HUDEP-2 (cell line): ENCODE data around the gene HTR2C.
"Not testable (repeated sequence)": the region's sequence is repeated elsewhere in the genome, so short reads cannot be mapped to it uniquely, and the experiment has no call there.

Experiments used
- DNase-seq, 76 experiments: peaks; one replicate each; lab custom pipeline; 2025; ENCODE audit not compliant: unreplicated experiment in 76 of 76; lab: John Stamatoyannopoulos, UW

The HTR2C gene

DNA sequence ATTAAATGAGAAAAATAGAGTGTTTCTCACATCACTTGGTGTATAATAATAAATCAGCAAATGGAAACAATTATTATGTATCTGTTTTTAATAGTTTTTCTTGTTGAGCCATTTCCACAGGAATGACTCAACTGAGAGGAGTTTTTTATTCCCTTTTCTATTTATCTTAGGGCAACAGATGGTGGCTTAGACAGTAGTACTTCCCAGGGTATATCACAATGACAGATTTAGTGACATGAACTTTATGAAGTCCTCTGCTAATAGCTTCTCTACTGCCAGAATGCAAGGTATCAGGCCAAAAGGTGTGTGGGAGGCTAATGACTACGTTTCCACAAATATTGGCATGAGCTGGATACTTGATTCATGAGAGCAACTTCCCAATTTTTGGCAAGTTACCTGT is 126.7 kb downstream of the HTR2C start:
- no peak for DNase-seq

DNA sequence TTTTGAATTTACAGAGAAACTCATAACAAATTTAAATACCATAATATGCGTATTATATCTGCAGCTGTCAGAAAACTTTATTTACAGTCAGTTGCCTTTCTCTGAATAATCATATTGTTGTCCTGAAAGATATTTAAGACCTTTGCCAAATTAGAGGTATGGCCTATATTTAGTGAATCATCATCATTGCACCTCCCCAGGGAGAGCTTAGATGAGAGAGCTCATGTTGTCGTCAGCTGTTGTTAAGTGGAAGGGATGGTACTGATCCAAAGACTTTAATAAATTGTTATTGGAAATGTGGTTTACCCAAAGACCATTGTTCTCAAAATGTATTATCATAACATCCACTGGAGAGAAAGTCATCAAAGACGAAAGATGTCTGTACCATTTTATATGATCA is 128.6 kb downstream of the HTR2C start:
- DNase-seq = no peak

DNA sequence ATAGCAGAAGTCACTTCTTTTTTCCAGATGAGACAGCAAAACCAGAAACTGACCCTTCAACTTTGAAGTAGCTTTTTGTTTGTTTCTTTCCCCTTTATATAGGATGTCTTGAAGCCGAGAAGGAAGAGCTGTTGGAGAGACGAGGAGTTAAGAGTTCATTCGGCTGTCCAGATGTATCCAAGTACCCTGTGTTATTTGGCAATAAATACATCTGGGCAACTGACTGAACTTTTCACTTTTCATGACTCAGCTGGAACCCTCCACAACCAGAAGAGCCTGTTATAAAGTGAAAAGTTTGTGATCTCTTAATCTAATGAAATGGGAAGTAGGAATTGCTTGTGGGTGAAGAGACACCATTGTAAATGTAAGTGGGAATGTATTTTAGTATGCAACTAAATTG is 131.2 kb downstream of the HTR2C start:
- DNase-seq = no peak

DNA sequence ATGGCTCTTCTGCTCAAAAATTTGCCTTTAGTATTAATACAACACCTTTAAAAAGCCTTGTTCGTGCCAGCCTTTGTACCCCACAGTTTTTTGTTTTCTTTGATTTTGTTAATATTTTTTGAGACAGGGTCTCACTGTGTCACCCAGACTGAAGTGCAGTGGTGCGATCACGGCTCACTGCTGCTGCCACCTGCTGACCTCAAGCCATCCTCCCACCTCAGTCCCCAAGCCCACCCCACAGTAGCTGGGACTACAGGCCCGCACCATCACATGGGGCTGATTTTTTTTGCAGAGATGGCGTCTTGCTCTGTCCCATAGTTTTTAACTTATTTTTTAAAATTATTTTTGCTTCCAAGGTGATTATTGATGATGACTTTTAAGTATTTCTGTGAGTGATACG is 134.0 kb downstream of the HTR2C start:
- DNase-seq = no peak

DNA sequence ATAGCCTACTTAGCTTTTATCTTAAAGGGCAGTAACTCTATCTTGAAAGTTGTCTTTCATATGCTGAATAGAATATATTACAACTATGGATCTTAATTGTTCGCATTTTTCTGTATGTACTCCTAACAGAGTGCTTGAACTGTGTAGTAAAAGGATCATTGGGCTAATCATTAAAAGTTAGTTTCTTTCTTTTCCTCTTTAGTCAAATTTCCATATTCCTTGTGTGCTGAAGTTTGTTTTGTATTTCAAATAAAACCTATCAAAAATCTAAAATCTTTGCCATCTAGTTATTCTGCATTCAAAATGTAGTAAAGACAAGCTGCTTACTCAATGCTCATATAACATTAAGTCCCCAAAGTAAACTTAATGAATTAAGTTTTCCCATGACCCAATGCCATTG is 182.7 kb downstream of the HTR2C start:
- no peak for DNase-seq

DNA sequence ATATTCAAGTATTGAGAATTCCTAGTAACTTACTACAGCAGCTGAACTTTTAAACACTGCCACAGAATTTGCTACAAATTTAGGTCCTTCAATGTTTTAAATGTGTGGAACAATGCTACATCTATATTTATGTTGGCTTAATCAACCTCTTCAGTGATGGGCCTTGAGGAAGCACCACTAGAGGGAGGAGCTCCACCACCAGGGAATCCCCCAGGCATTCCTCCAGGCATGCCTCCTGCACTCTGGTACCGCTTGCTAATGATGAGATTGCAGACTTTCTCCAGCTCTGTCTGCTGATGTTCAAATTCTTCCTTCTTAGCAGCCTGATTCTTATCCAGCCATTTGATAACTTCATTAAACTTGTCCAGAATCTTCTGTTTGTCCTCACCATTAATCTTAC is 190.8 kb downstream of the HTR2C start:
- no peak for DNase-seq

DNA sequence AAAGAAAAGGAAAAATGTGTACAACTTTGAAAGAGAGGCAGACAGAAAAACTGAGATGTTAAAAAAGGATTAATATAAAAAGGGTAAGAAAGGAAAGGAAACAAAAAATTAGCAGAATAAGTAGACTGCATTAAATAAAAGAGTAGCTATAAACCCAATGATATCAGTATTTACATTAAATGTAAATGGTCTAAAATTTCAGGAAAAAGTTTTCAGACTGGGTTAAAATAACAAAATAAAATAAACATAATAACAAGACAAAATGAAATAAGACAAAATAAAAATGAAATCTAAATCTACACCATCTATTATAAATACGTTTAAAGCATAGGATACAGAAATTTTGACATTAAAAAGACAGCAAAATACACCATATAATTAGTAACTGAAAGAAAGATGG is 199.0 kb downstream of the HTR2C start:
- DNase-seq = no peak

DNA sequence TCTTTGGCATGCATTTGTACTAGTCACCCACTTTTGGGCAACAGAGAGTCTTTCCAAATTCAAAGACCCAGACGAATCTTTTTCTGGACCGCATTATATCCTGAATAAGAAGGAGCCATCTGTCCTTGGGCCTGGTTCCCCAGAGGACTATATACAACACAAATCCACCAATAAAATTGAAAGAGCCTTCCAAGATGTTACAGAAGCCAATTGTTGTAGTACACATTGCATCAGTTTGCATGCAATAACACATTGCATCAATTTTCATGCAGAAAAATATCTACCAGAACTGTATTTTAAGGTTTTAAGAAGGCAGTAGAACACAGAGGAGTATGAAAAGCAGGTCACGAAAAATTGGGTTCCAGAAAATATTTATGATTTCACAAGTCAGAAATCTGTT is 203.2 kb downstream of the HTR2C start:
- no peak for DNase-seq

DNA sequence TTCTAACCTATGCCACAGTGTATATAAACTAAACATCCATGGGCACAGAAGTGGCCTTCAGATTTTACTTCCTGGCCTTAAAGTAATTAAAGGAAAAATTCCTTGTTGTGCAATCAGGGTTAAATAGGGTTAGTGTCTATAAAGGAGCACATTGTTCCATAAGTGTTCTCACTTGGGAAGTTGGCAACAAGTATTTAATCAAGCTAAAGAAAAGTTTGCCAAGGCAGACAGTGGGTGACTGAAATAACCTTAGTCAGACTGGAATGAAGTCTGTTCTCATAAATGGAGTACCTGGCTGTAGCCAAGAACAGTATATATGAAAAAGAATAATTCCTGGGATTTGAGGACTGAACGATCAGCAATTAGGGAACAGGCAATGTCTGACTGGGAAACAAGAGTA is 213.6 kb downstream of the HTR2C start:
- DNase-seq = no peak

DNA sequence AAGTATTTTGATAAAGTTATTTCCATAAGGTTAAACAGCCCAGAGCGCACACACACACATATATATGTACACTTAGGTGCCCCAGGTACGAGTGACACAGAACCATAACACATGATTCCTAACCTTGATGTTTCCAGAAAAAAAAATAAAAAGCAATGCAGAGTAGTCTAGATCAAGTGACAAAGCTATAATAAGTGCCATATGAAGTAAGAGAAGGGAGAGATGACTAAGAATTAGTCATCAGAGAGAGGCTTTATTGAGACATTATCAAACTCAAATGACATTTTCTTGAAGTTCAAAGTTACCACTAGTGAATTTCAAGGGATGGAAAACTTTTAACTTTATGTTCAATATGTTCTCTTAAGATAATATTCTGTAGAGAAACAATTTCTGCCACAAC is 215.0 kb downstream of the HTR2C start:
- no peak for DNase-seq

DNA sequence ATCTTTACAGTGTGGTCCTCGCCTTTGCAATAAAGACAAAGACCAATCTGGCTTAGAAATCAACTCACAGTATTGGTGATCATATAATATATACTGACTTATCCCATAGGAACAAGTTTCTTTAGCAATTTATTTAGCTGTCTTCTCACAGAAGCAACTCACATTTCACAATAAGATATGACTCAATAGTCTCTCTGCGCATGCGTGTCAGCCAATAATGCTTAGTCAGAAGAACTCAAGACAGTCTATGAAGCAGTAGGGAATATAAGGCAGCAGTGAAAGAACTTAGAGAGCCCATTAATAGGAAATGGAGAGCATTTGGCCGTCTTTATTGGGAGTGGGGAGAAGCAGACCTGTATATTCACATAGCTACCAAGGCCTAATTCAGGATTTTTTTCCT is 216.8 kb downstream of the HTR2C start:
- no peak for DNase-seq

DNA sequence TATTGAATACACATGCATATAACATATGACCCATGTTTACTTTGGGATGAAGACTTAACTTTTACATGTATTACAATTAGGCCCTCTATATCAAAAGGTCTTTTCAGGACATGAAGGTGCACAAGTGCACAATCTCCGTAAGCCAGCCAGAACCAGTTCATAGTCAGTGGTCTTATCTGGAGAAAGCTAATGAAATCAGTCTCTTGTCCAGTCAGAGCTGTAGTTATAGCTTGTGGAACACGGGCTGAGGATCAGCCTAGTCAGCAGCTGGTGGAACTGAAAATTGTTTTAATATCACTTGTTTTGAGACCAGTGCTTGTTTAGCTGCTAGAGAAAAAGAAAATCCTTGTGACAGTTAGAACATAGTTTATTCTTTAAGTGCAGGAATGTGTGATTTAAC is 235.6 kb downstream of the HTR2C start:
- no peak for DNase-seq

DNA sequence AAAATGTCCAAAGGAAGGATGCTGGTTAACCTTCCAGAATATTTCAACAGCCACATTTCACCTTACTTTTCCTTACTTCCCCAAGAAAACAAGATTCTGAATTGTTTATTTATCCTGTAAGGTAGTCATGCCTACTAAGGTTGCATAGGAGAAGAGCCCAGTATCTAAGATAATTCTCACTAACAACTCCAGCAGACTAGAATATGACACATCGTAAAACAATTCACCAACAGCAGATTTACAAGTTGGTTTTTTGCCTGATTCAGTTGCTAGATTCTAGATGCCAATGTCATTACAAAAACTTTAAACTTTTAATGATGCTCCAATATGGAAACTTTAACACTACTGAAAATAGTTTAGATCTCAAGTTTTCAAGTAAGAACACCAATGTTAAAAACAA is 257.2 kb downstream of the HTR2C start:
- no peak for DNase-seq

DNA sequence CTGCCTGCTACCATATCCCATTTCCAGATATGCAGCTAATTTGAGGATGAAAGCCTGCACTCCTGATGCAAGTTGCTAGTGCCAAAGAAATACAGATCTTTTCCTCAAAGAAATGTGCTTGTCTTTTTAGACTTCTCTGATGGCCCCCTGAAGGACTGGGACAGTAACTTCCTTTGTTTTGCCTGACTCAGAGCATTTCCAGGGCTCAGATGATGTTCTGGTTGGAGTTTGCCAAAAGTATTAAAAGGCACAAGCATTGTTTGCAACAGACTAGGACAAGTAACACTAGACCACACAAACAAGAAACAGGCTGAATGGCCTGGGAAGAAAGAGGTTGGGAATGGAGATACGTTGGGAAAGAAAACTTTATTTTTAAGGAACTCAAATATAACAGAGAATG is 258.3 kb downstream of the HTR2C start:
- no peak for DNase-seq

DNA sequence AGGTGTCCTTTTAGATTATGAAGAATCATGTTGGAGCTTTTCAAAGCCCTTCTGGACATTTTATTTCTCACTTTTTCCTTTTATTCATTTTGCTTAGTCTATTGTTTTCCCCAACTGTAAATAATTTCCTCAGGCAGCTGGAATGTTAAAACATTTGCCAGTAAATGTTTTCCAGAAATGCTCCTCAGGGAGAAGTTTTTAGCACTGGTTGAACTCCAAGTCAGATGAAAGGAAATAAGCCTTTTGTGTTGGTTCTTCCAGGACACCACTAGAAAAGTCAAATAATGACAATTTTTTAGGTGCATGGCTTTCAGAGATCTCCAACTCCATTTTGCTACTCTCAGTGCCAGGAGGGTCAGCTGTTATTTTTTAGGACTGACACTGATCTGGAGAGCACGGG is 305.6 kb downstream of the HTR2C start:
- no peak for DNase-seq

DNA sequence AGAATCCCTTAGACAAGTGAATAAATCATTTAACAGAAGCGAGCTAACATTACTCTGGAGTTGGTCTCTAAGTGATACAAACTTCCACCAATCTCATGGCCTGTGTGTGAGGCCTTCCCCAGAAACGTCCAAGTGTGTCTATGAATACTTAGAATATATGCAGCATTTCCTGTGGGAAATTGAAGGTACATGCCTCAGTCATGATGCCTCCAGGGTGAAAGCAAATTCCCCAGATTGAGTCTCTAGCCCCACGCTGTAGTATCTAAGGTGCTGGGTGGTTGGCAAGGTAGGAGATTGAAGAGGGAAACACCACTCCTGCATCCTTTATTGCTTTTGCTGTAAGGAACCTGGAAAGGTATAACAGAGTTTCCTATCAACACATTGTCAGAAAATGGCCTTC is 319.7 kb downstream of the HTR2C start:
- no peak for DNase-seq

DNA sequence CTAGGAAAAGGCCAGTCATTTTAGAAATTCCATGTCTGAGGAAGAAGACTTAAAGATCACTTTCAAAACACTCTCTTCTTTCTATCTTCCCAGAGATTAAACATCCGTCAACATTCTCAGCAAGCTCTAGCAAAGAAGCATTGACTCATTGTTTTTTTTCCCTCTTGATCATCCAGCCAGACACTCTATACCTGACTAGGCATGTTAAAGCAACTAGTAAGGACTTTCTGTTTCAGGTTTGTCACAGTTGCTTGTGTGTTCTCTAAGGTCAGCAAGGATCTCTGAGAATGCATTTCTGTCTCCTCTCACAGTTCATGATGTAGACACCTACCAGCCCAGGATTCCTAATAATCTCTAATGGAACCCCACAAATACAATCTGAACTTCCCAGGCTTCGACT is 321.4 kb downstream of the HTR2C start:
- no peak for DNase-seq

DNA sequence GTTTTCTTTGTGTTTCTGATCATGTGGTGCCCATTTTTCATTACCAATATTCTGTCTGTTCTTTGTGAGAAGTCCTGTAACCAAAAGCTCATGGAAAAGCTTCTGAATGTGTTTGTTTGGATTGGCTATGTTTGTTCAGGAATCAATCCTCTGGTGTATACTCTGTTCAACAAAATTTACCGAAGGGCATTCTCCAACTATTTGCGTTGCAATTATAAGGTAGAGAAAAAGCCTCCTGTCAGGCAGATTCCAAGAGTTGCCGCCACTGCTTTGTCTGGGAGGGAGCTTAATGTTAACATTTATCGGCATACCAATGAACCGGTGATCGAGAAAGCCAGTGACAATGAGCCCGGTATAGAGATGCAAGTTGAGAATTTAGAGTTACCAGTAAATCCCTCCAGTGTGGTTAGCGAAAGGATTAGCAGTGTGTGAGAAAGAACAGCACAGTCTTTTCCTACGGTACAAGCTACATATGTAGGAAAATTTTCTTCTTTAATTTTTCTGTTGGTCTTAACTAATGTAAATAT is 323.2 kb downstream of the HTR2C start:
- DNase-seq = no peak

DNA sequence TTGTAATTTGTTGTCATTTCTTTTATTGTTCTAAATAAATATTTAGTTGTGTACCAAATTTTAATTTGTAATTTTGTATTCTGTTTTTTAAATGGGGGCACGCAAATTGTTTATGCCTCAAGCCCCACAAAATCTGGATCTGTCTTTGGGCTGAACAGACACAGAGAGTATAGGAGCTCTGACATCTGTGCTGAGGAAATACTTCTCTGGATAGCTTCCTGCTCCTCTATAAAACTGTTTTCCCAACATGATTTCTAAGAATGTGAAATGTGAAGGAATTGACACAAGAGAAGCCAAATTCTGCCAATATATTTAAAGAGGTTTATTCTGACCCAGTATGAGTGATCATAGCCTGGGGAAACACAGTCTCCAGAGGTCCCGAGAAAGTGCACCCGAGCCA is 340.5 kb downstream of the HTR2C start:
- DNase-seq = no peak

DNA sequence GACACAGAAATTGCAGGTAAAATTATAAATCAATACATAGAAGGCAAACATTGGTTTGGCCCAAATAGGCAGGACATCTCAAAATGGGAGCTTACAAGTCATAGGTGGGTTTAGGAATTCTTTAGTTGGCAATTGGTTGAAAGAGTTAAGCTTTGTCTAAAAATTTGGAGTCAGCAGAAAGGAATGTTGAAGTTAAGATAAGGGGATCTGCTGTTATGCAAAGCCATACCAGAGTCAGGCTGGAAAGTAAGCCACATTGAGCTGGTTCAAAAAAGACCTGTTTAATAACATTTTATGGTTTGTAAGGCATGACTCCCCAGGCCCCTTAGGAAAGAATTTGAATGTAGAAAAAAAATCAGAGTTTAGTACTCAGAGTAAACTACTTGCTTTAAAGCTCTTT is 341.0 kb downstream of the HTR2C start:
- no peak for DNase-seq

DNA sequence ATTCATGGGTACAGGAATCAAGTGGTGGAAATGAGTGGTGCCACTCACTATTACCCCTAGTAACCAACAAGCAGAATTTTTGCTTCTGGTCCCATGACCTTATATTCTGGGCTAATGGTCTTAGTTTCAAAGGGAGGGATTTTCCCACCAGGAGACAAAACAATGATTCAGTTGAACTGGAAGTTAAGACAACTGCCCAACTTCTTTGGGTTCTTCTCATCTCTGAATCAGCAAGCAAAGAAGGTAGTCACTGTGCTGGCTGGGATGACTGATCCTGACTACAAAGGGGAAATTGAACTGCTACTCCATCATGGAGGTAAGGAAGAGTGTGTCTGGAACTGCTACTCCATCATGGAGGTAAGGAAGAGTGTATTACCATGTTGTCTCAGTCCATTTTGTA is 346.3 kb downstream of the HTR2C start:
- DNase-seq = no peak

DNA sequence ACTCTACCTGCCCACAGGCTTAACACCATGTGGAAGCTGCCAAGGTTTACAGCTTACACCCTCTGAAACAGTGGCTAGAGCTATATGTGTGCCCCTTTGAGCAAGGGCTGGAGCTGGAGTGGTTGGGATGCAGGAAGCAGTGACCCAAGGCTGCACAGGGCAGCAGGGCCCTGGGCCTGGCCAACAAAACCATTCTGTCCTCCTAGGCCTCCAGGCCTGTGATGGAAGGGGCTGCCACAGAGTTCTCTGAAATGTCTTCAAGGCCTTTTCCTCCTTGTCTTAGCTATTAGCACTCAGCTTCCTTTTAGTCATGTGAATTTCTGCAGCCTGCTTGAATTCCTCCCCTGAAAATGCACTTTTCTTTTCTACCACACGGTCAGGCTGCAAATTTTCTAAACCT is 348.7 kb downstream of the HTR2C start:
- no peak for DNase-seq

DNA sequence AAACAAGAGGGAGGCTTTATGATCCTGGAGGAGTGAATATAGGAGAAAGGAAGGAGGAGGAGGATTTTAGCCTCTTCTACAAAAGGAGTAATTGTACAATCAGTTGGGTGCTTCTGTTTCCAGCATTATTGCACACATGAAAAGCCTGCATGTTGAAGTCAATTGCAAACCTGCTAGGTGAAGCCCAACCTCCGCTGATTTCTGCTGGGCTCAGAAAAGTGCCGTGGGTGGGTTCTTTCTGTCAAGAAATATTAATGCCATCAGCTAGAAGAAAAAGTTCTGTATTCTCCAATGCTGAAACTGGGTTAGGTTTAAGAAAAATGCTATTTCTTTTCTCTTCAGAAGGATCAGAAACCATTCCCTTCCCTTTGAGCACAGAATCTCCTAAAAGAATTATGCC is 349.4 kb downstream of the HTR2C start:
- not testable (repeated sequence) for DNase-seq

DNA sequence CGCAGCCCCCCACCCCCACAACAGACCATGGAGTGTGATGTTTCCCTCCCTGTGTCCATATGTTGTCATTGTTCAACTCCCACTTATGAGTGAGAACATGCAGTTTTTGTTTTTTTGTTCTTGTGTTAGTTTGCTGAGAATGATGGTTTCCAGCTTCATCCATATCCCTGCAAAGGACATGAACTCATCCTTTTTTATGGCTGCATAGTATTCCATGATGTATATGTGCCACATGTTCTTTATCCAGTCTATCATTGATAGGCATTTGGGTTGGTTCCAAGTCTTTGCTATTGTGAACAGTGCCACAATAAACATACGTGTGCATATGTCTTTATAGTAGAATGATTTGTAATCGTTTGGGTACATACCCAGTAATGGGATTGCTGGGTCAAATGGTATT is 353.2 kb downstream of the HTR2C start:
- not testable (repeated sequence) for DNase-seq
